GM12878 (cell line): ENCODE results near the gene MRPS18B. TPM values are rescaled to one million over a fixed set of nuclear protein-coding genes. Genes with fewer than 3 reads are reported as not detected.

Experiments
- HDAC2 ChIP-seq: fragments of 200-600 bp; sonication (generic); IDR thresholded peaks from 2 replicates; pipeline ENCODE4 v1.6.1; 2017
- NFYA ChIP-seq: IDR thresholded peaks from 2 replicates; pipeline ENCODE4 v1.6.1; 2011; ENCODE audit warnings: low read depth, mild to moderate bottlenecking, low read length, improper control_type of control experiment, borderline replicate concordance
- REST ChIP-seq: IDR thresholded peaks from 2 replicates; pipeline ENCODE4 v1.6.1; 2012; ENCODE audit warnings: mild to moderate bottlenecking, low read depth, low read length
- SMAD1 ChIP-seq: fragments of 450-650 bp; IDR thresholded peaks from 2 replicates; pipeline ENCODE4 v1.6.1; 2018; ENCODE audit warnings: mild to moderate bottlenecking, low read depth; ENCODE audit not compliant: partially characterized antibody
- ZBTB40 ChIP-seq: fragments of 450-650 bp; IDR thresholded peaks from 2 replicates; pipeline ENCODE4 v1.6.1; 2016; ENCODE audit warnings: mild to moderate bottlenecking, moderate library complexity, borderline replicate concordance
- polyA plus RNA-seq, 11 experiments: library from polyadenylated mRNA; depleted of rRNA in 4 of 11; unstranded in 6 of 11; stranded (reverse) in 5 of 11; fragments of >200 nt; fragmentation: Nextera tagmentation in 4 of 11; fragmentation: Illumina TruSeq in 1 of 11; extraction: Ambion mirVana in 4 of 11; extraction: Trizol in 1 of 11; gene quantifications; 1 replicate in 1 of 11; 2 replicates in 10 of 11; pipeline versions ENCODE4 v1.2.1 to v1.2.3, GENCODE V29; 2011 to 2016; ENCODE audit warnings: inconsistent platforms in 2 of 11, missing spikeins in 2 of 11, low read depth in 1 of 11
- total RNA-seq, 4 experiments: library from RNA; depleted of rRNA in 3 of 4; stranded (reverse); fragments of >200 nt in 3 of 4; fragmentation: Illumina TruSeq in 1 of 4; extraction: Trizol in 1 of 4; gene quantifications; 2 replicates each; pipeline versions ENCODE4 v1.2.1 to v1.2.3, GENCODE V29; 2013 to 2021

The MRPS18B gene
- total and polyA plus RNA-seq, 10 of the 15 experiments (the other 5 are each of a cell fraction or from before 2014, with no cell fraction given): 80.9 to 259 (median 140) TPM

- TF ChIP-seq ZBTB40 (no peak), NFYA (no peak), REST (no peak), SMAD1 (no peak), HDAC2 (no peak)
These were observed 29.0 kb downstream of the MRPS18B start, which contains the start of gene C6orf136 (continued) for GRCh38 chr6:30646450-30647241.
